Measurements from ENCODE around the gene KLK10. TPM values are rescaled to one million over a fixed set of nuclear protein-coding genes. Genes with fewer than 3 reads are reported as not detected.
"Not testable (repeated sequence)": the region's sequence is repeated elsewhere in the genome, so short reads cannot be mapped to it uniquely, and the experiment has no call there.

The KLK10 gene
- total and polyA plus RNA-seq, 2 experiments from 2014 or later, result 0.66 TPM; not detected in 1

GRCh38 chr19:50972795-50973376, 46.6 kb downstream of the KLK10 start:
- DNase-seq (ENCODE audit: low read depth in 1 of 2, low spot score in 1 of 2), result no peak
- no peaks in the 10 kb centered on the region for H3K27me3 ChIP-seq
- no peaks in the 10 kb centered on the region for H3K4me1 ChIP-seq (ENCODE audit: low read depth)
- H3K27ac ChIP-seq, result no peak overlapping the region
- H3K9me3 ChIP-seq (ENCODE audit: low read depth), result no peaks in the 10 kb centered on the region
- no peak for TF ChIP-seq CTCF (IDR thresholded peaks at IDR 0.05; ENCODE audit: low read depth, low read length)
- no peak overlapping the region for H3K4me3 ChIP-seq
- no peaks in the 10 kb centered on the region for H3K36me3 ChIP-seq

GRCh38 chr19:50969810-50970209, 49.7 kb downstream of the KLK10 start:
- H3K27ac ChIP-seq; H3K27me3 ChIP-seq; H3K4me1 ChIP-seq (ENCODE audit: low read depth); H3K36me3 ChIP-seq; DNase-seq (ENCODE audit: low read depth in 1 of 2, low spot score in 1 of 2); H3K9me3 ChIP-seq (ENCODE audit: low read depth); H3K4me3 ChIP-seq: not testable (repeated sequence)

- H3K27ac ChIP-seq, result no peak within 1 kb of the TSS
- H3K4me3 ChIP-seq, result no peak within 1 kb of the TSS
- no peaks in the 10 kb centered on the region for H3K9me3 ChIP-seq (ENCODE audit: low read depth)
- no peak for TF ChIP-seq CTCF (IDR thresholded peaks at IDR 0.05; ENCODE audit: low read depth, low read length)
- H3K27me3 ChIP-seq, result no peaks in the 10 kb centered on the region
- H3K4me1 ChIP-seq (ENCODE audit: low read depth), result no peaks in the 10 kb centered on the region
- H3K36me3 ChIP-seq, result no peaks in the 10 kb centered on the region
- DNase-seq (ENCODE audit: low read depth in 1 of 2, low spot score in 1 of 2), result no peak
These were observed 50.1 kb downstream of the KLK10 start, which contains the start of gene KLK6 for GRCh38 chr19:50969413-50969760. Gene KLK6, minus strand, starts transcription at chr19:50969591. Its CDS starts 1,487 bp downstream, at chr19:50968104.

- Histone ChIP-seq H3K27ac (no peak overlapping the region), H3K9me3 (ENCODE audit: low read depth) (no peaks in the 10 kb centered on the region), H3K4me3 (no peak overlapping the region), H3K4me1 (ENCODE audit: low read depth) (no peaks in the 10 kb centered on the region), H3K27me3 (no peaks in the 10 kb centered on the region), H3K36me3 (no peaks in the 10 kb centered on the region)
- DNase-seq (ENCODE audit: low read depth in 1 of 2, low spot score in 1 of 2), result peak in 1 of 2 donors; percentile 21
- no peak for TF ChIP-seq CTCF (IDR thresholded peaks at IDR 0.05; ENCODE audit: low read depth, low read length)
These were observed 50.6 kb downstream of the KLK10 start for GRCh38 chr19:50968716-50969412.

GRCh38 chr19:50967929-50968715, 51.4 kb downstream of the KLK10 start:
- no peaks in the 10 kb centered on the region for H3K9me3 ChIP-seq (ENCODE audit: low read depth)
- H3K4me1 ChIP-seq (ENCODE audit: low read depth), result no peaks in the 10 kb centered on the region
- no peak overlapping the region for H3K27ac ChIP-seq
- H3K36me3 ChIP-seq, result no peaks in the 10 kb centered on the region
- DNase-seq (ENCODE audit: low read depth in 1 of 2, low spot score in 1 of 2), result no peak
- no peak overlapping the region for H3K4me3 ChIP-seq
- TF ChIP-seq CTCF (IDR thresholded peaks at IDR 0.05; ENCODE audit: low read depth, low read length), result no peak
- no peaks in the 10 kb centered on the region for H3K27me3 ChIP-seq

GRCh38 chr19:50964266-50964665, 55.2 kb downstream of the KLK10 start:
- Histone ChIP-seq H3K4me3 (no peak overlapping the region), H3K36me3 (no peaks in the 10 kb centered on the region), H3K4me1 (ENCODE audit: low read depth) (no peaks in the 10 kb centered on the region), H3K9me3 (ENCODE audit: low read depth) (no peaks in the 10 kb centered on the region), H3K27ac (no peak overlapping the region), H3K27me3 (no peaks in the 10 kb centered on the region)
- no peak for TF ChIP-seq CTCF (IDR thresholded peaks at IDR 0.05; ENCODE audit: low read depth, low read length)
- no peak for DNase-seq (ENCODE audit: low read depth in 1 of 2, low spot score in 1 of 2)

Measured in cardiac muscle cell (in vitro differentiated cells and primary cell).